Endothelial cell of umbilical vein (primary cell): ENCODE data around the gene HLA-DQA2.

Source experiments
- EZH2 ChIP-seq: IDR thresholded peaks from 2 replicates; pipeline ENCODE4 v1.6.1; 2012; ENCODE audit warnings: borderline replicate concordance, low read depth, mild to moderate bottlenecking, moderate library complexity, low read length, inconsistent platforms; ENCODE audit not compliant: severe bottlenecking
- GATA2 ChIP-seq: IDR thresholded peaks from 2 replicates; pipeline ENCODE4 v1.7.0; 2011; ENCODE audit warnings: low read depth, mild to moderate bottlenecking, moderate library complexity, mixed read lengths, low read length; ENCODE audit not compliant: insufficient read length, insufficient read depth
- POLR2A ChIP-seq: IDR thresholded peaks from 2 replicates; pipeline ENCODE4 v1.6.1; 2012; ENCODE audit warnings: low read depth, mild to moderate bottlenecking, control low read depth, low read length
- POLR2AphosphoS5 ChIP-seq: IDR thresholded peaks from 2 replicates; pipeline ENCODE4 v1.6.1; 2012; ENCODE audit warnings: low read depth, mild to moderate bottlenecking, control low read depth, low read length, moderate library complexity; ENCODE audit not compliant: insufficient read depth
- TF ChIP-seq, protein P1 (sequence below), 2 donors: IDR thresholded peaks; 1 replicate in 1 of 2; 2 replicates in 1 of 2; pipeline ENCODE4 v1.5.1; 2011; ENCODE audit warnings: low read length in 2 of 2, mild to moderate bottlenecking in 2 of 2, moderate library complexity in 2 of 2, control low read depth in 1 of 2, inconsistent platforms in 1 of 2, low read depth in 1 of 2; ENCODE audit not compliant: insufficient read depth in 1 of 2; ENCODE audit errors: extremely low read depth in 1 of 2

GRCh38 chr6:32709625-32710024, 31.6 kb upstream of the HLA-DQA2 start:
- TF ChIP-seq, protein P1, sequence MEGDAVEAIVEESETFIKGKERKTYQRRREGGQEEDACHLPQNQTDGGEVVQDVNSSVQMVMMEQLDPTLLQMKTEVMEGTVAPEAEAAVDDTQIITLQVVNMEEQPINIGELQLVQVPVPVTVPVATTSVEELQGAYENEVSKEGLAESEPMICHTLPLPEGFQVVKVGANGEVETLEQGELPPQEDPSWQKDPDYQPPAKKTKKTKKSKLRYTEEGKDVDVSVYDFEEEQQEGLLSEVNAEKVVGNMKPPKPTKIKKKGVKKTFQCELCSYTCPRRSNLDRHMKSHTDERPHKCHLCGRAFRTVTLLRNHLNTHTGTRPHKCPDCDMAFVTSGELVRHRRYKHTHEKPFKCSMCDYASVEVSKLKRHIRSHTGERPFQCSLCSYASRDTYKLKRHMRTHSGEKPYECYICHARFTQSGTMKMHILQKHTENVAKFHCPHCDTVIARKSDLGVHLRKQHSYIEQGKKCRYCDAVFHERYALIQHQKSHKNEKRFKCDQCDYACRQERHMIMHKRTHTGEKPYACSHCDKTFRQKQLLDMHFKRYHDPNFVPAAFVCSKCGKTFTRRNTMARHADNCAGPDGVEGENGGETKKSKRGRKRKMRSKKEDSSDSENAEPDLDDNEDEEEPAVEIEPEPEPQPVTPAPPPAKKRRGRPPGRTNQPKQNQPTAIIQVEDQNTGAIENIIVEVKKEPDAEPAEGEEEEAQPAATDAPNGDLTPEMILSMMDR (IDR thresholded peaks at IDR 0.05; ENCODE audit: extremely low read depth in 1 of 2, insufficient read depth in 1 of 2, low read depth in 1 of 2, low read length in 2 of 2): no peak
- TF ChIP-seq EZH2 (no peak), POLR2AphosphoS5 (no peak), POLR2A (no peak), GATA2 (no peak)
